HEK293T (cell line): ENCODE data around the gene SYMPK.

Source experiments
- FOXA1 ChIP-seq: fragments of 450-650 bp; IDR thresholded peaks from 2 replicates; pipeline ENCODE4 v1.6.1; 2016; ENCODE audit warnings: mild to moderate bottlenecking
- FOXK2 ChIP-seq: fragments of 450-650 bp; IDR thresholded peaks from 2 replicates; pipeline ENCODE4 v1.6.1; 2016; ENCODE audit warnings: mild to moderate bottlenecking
- NFRKB ChIP-seq: fragments of 450-650 bp; IDR thresholded peaks from 2 replicates; pipeline ENCODE4 v1.6.1; 2016; ENCODE audit warnings: mild to moderate bottlenecking, moderate library complexity
- SP1 ChIP-seq: fragments of 450-650 bp; IDR thresholded peaks from 2 replicates; pipeline ENCODE4 v1.6.1; 2017

GRCh38 chr19:45885556-45886426 is 22.8 kb upstream of the SYMPK start, which contains the start of gene IRF2BP1:
- TF ChIP-seq SP1 (no peak), NFRKB (no peak), FOXK2 (no peak), FOXA1 (no peak)
